DMS153 (cell line): ENCODE measurements around the gene COIL.
A peak's percentile ranks its signal among the peaks of the same experiment; 100 is the strongest.
"Not testable (repeated sequence)": the region's sequence is repeated elsewhere in the genome, so short reads cannot be mapped to it uniquely, and the experiment has no call there.

Experiments used
- DNase-seq: peaks from one replicate; lab custom pipeline; 2025; lab: John Stamatoyannopoulos, UW

The COIL gene

GRCh38 chr17:56978441-56979090, 17.7 kb upstream of the COIL start:
- DNase-seq, result no peak

GRCh38 chr17:56977673-56978395, 17.0 kb upstream of the COIL start, which contains the start of gene SCPEP1:
SCPEP1 (plus strand) TSS chr17:56978131; CDS start chr17:56978160, 29 bp downstream.
- DNase-seq, result peak; percentile 80

DNA sequence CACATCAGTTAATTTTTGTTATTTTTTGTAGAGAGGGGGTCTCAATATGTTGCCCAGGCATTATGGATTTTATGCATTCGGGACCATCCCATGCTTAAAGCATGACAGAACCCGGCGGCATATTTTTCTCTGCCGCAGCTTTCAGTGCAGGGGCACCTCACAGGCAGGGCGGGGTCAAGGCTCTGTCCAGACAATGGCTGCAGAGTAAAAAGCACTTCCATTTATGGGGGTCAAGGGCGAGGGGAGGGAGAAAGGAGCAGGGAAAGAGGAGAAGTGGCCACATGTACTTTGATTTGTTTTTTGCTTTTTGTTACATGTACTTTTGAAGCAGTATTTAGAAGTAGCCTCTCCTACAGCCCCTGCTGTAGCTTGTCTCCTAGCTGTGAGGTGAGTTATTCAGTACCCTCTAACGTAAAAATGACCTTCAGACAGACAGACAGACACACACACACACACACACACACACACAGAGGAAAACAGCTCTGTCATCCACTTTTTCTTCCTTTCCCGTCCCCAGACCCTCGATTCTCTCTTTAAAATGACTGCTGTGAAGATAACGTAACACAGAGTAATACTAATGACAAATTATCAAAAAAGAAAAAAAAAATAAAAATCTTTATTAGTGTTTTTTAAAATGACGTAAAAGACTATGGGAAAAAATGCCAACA, 16.2 kb upstream of the COIL start:
- DNase-seq, result no peak

DNA sequence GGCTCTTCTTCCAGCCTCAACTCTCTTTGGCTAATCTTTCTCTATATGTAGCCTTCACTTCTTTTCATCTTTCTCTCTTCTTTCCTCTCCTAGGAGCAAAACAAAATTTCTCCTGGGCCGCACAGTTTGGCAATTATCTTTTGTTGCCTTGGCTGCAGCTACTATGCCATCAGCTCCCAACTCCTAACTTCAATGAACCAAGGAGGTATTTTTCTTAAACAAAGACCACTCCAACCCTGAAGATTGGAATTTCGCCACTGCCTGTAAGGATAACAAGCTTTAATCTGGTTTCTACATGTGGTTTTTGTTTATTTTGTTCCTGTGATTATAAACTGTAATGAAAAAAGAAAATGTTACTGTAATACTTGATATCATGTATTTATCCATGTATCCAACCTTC, 14.8 kb upstream of the COIL start:
- DNase-seq, result no peak

DNA sequence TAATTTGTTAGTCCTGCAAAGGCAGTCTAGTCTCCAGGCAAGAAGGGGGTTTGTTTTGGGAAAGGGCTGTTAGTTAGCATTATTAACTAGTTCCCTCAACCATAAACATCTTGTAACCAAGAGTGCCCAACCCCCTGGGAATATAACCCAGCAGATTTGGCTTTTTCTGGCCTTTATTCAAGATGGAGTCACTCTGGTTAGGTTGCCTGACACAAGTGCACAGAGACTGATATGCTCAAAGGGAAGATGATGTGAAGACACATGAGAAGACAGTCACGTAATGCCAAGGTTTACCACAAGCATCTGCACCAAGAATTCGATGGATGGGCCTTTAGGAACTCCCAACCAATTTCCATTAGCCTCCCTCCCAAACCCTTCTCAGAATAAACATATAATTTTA, 13.2 kb upstream of the COIL start:
- DNase-seq, result no peak

DNA sequence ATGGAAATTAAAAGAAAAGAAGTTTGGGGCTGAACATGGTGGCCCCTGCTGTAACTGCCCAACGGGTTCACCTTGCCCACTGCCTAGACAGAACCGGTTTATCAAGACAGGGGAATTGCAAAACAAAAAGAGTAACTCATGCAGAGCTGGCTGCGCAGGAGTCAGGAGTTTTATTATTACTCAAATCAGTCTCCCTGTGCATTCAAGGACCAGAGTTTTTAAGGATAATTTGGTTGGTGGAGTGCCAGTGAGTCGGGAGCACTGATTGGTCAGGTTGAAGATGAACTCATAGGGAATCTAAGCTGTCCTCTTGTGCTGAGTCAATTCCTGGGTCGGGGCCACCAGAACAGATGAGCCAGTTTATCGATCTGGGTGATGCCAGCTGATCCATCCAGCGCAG, 12.7 kb upstream of the COIL start:
- DNase-seq, result no peak

DNA sequence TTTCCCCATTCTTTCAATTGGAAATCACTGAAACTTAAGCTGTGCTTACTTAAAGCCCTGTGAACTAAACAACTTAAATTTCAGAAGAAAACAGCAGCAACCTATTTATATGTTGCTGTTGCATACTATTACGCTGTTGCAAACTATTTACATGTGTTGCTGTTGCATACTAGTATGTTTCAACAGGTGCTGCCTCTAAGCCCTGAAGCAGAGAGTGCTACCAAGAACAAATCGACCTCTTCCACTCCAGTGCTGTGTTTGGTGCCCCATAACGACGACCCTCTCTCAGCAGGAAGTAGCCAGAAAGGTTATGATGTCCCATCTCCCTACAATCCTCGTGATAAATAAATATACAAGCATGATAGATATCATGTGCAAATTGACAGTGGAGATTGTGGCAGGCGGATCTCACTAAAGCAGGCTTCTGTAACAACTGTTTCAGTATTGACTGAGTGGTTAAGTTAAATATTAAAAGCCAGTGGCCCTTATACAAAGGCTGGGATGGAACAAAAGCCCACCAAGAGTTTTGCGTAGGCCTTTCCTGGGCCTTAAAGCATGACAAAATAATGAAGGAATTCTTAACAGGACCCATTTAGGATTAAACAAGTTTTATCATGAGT, 11.4 kb upstream of the COIL start:
- no peak for DNase-seq

DNA sequence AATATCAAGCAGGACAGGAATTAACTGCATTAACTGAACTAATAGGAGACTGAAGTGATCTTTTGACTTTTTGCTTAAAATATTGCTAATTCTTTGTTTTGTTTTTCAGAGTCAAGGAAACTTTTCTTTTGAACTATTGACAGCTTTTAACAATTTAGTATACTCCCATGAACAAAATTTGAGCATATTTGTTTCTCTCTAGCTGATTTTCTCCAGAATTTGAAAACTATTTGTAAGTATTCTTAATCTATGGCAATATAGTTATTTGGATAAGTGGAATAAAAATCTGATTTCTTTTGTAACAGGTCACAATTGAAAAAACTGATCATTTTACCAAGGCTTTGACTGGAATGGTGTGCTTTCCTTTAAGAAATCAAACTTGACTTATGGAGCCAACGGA, 10.1 kb upstream of the COIL start:
- DNase-seq, result no peak

GRCh38 chr17:56966338-56966737, 5.5 kb upstream of the COIL start:
- DNase-seq, result peak; percentile 50

- DNase-seq, result not testable (repeated sequence)
Observed at GRCh38 chr17:56965681-56966080, 4.8 kb upstream of the COIL start.

DNA sequence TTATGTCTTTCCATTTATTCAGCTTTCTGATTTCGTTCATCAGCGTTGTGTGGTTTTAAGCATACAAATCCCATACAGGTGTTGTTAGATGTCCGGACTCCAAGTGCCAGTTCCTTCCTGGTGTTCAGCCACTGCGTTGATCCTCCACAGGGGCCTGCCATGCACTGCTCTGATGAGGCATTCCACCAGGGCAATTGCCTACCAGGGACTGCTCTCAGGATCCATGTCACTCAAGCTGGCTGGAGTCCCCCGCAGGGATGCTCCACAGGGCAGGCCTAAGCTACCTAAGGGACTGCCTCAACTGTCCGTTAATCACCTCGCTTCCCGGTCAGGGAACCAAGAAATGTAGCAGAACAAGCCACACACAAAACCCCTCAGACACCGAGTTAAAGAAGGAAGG, 4.4 kb upstream of the COIL start:
- DNase-seq, result not testable (repeated sequence)

- no peak for DNase-seq
Observed at GRCh38 chr17:56956992-56957391, 3.9 kb downstream of the COIL start.

GRCh38 chr17:56949595-56949994, 11.3 kb downstream of the COIL start:
- DNase-seq, result no peak

DNA sequence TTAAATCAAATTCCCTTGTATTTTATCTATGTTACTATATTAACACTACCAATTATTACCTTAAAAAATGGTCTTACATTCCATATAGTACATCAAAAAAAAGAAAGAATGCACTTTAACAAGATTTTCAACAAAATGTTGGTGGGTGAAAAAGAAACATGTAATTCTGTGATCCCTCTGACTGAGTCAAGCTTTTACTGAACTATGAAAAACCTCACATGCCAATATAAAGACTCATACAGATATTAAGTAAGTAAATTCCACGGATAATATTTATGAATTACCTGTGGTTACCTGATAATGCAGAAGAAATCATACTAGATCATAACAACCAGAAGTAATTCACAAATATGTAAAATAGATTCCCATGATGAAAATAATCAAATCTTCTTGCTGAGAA, 12.4 kb downstream of the COIL start:
- DNase-seq, result no peak

DNA sequence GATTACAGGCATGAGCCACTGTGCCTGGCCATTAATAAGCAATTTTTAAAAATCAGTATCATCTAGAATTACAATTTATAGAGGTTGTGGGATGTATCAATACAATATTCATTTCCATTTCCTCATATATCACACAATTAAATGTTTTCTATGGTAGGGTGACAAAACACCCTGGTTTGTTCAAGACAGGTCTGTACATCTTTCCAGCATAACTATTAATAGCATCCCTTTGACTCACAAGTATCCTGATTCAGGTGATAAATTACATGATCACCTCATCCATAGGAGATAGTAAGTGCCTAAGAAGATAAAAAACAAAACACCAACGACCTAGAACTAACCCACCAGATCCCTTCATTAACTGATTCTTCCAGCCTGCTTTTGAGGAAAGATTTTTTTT, 13.1 kb downstream of the COIL start:
- DNase-seq, result no peak

GRCh38 chr17:56945938-56946505, 14.8 kb downstream of the COIL start:
- no peak for DNase-seq

- DNase-seq, result no peak
Observed at GRCh38 chr17:56943505-56944125, 17.2 kb downstream of the COIL start.

- peak; percentile 14 for DNase-seq
Observed at GRCh38 chr17:56939869-56940484, 20.9 kb downstream of the COIL start.

DNA sequence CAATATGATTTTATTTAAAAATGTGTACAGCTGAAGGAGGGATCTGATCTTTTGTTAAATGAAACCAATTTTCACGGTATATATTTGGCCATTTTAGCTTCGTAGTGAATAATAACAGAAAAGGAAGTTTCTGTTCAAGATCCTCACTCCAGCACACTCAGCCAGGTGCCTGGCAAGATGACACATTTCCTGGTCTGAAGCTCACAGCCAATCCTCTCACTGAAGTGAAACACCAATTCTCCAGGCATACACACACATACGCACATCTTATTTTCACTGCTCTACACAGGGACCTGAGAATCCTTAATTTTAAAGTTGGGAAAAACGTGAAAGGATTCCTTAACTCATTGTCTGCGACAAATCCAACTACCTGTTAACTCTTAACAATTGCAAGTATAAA, 22.6 kb downstream of the COIL start:
- not testable (repeated sequence) for DNase-seq

DNA sequence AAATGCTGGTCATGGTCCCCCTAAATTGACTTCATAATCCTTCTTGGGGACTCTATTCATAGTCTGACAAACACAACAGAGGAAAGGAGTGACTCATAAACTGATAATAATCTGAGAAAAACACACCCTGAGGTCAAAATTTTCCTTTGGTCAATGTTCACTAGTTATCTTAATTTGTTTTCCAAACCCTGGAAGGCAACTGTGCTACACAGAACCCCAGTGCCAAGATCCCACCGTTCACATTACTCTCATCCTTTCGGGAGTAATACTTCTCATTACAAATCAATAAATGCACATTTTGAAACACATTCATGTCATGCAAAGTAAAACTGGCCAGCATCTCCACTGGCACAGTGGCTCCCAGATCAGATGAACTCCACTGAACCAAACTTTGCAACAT, 23.2 kb downstream of the COIL start:
- DNase-seq, result no peak

DNA sequence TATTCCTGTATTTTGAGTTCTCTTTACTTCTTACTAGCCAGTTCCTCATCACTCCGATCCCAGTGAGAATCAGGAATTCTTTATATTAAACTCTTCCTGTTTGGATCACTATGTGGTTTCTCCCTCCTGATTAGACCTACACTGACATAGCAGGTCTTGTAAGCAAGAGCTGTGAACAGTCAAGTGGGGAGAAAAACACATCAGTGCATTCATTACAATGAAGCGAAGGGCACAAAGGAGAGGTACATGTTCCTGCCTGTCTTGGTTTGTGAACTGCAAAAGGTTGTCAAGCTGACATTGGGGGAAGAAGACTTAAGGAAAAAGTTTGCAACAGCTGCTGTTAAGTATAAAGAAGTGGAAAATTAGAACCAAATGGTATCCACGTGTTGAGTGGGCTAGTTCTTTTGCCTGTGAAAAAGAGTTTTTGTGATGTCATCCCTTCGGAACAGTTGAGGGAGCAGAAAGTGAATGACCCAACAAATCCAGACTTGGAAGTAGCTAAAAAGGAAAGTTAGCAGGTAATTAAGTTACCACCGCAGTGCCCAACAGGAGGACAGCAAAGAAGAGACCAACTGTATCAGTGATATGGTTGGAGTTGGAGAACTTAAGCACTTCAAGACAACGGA, 24.0 kb downstream of the COIL start:
- no peak for DNase-seq
